Fibroblast of skin of abdomen (primary cell): ENCODE data around the gene FAM227B.
A peak's percentile ranks its signal among the peaks of the same experiment; 100 is the strongest.
"Not testable (repeated sequence)": the region's sequence is repeated elsewhere in the genome, so short reads cannot be mapped to it uniquely, and the experiment has no call there.

ENCODE experiments used
- DNase-seq: peaks from one replicate; pipeline ENCODE4 v3.0.0-alpha.2; 2013

Gene FAM227B

DNA sequence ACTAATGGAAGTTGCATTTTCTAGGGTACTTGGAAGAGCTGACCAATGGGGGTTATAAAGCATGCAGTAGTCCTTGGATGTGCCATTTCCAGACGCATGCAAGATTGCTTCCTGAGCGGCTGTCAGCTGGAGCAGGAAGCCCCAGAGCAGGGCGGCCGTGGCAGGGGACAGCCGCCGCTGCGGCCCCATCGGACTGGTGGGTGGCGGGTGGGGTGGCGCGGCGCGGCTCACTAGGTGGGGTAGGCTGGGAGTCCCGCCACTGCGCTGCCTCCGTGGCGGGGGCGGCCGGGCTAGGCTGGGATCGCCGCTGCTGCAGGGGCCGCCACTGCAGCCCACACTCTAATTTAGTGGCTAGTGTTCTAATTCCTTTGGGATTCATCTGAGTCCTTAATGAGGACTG lies 254.1 kb downstream of the FAM227B start:
- DNase-seq, result no peak

DNA sequence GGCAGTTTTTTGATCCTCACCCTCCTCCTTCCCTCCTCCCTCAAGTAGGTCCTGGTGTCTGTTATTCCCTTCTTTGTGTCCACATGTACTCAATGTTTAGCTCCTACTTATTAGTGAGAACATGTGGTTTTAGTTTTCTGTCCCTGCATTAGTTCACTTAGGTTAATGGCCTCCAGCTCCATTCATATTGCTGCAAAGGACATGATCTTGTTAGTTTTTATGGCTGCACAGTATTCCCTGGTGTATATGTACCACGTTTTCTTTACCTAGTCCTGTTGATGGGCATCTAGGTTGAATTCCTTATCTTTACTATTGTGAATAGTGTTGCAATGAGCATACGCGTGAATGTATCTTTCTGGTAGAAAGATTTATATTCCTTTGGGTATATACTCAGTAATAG lies 259.2 kb downstream of the FAM227B start:
- no peak for DNase-seq

DNA sequence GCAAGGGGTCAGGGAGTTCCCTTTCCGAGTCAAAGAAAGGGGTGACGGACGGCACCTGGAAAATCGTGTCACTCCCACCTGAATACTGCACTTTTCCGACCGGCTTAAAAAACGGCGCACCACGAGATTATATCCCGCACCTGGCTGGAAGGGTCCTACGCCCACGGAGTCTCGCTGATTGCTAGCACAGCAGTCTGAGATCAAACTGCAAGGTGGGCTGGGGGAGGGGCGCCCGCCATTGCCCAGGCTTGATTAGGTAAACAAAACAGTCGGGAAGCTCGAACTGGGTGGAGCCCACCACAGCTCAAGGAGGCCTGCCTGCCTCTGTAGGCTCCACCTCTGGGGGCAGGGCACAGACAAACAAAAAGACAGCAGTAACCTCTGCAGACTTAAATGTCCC lies 266.2 kb downstream of the FAM227B start:
- not testable (repeated sequence) for DNase-seq

DNA sequence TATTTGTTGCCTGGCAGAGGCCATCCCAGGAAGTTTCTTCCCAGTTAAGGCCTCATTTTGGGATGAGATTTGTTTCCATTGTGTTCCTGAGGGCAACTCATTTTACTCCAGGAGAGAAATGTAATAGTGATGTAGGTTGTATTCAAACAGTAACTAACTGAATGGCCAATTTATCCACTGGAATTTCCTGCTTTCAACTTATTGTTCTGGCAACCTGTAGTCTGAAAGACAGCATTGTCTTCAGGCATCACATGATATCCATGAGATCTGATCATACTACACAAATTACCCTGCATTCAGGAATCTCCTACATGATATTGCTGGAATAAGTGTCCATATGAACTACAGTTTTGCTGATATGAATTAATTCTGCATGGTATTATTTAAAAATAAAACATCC lies 277.1 kb downstream of the FAM227B start:
- DNase-seq, result no peak

DNA sequence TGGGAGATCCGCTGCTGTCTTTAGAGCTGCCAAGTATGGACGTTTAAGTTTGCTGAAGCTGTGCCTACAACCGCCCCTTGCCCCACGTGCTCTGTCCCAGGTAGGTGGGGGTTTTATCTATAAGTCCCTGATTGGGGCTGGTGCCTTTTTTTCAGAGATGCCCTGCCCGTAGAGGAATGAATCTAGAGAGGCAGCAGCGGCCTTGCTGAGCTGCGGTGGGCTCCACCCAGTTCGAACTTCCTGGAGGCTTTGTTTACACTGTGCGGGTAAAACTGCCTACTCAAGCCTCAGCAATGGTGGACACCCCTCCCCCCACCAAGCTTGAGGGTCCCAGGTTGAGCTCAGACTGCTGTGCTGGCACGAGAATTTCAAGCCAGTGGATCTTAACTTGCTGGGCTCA lies 281.0 kb downstream of the FAM227B start:
- no peak for DNase-seq

DNA sequence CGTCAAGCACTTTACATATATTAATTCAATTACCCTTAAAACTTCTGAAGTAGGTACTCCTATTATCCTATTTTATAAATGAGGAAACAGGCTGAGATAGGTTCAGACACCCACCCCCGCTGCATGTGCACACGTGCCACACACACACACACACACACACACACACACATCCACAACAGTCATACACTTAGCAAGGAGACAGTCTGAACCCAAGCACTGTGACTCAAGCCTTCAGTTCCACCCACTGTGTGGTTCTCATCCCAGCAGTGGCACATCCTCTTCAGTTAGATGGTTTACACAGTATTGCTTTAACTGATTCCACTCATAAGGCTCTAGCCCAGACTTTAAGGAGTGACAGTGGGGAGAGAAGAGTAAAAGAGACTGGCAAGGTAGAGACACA lies 288.7 kb downstream of the FAM227B start:
- DNase-seq, result no peak

DNA sequence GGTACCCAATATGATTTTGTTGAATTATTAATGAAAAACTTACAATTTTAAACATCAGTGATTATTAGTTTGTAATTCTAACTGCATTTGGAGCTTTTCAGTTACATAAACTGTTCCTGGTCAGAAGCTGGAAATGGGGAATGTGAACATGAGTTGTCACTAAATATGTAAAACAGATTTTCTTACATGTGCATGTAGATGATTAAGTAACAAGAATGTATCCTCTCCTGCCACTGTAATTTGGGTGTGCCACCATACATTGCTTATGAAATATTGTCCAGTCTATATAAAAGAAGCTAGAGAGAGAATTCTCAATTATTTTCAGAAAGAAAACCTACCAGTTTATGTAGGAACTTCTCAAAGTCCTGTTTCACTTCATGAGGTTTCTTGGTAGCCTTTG lies 289.2 kb downstream of the FAM227B start:
- no peak for DNase-seq

DNA sequence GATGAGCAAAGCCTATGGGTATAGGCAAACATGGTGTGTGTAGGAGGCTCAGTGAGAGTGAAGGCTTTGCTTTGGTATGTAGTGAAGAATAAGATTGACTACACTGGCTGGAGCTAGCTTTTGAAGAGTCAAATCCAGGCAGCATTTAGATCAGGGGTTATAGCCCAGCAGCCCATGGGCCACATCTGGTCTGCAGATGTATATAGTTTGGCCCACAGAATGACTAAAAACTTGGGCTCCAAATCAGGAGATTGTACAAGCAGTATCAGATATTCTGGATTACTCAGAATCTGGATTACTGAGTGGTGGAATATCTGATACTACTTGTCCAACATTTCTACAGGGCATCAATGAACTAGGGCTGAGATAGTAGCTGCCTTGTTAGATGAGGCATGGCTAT lies 290.5 kb downstream of the FAM227B start:
- peak; percentile 17 for DNase-seq

DNA sequence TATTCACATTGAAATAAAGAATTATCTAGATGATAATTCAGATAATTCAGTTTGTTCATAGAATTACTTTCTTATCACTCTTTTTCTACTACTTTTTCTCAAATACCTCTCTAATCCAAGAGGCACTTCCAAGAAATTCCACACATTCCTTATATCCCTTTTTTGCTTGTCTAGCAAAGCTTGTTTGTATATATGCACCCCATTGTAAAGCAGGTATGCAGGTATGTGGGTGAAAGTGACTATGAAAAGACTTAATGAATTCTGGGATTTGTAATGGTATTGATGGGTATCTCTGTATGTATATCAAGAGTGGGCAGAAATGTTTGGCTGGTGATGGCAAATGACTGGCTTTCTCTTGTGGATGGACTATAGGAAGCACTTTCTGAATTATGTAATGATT lies 291.7 kb downstream of the FAM227B start:
- DNase-seq, result no peak

DNA sequence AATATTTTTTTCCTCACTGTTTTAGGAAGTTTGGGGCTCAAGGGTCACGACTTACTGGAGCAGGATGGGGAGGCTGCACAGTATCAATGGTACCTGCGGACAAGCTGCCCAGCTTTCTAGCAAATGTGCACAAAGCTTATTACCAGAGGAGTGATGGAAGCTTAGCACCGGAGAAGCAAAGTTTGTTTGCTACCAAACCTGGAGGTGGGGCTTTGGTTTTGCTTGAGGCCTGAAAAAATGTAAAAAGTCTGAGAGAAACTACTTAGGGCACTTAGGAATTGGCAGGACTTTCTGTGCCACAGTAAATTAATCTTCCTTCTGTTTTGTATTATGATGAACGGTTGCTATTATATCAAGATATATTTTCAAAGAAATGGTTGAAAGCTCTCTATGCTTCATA lies 292.7 kb downstream of the FAM227B start:
- DNase-seq, result no peak

DNA sequence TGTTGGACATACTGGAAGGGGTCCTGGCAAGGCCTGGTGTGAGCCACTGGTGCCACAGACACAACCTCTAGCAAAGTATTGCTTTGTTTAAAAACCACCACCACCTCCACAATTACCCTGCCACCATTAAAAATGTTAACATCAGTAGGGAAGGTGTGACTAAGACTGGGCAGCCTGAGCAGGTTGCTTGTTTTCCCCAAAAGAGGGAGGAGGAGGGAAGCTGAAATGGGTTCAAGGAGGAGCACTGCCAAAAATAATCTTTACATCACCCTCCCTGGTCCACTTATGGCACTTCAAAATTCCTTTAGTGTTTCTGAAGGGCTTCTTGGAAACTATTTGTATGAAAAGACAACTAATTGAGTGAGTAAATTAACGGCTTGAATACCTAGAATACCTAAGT lies 297.4 kb downstream of the FAM227B start:
- DNase-seq, result peak; percentile 25

DNA sequence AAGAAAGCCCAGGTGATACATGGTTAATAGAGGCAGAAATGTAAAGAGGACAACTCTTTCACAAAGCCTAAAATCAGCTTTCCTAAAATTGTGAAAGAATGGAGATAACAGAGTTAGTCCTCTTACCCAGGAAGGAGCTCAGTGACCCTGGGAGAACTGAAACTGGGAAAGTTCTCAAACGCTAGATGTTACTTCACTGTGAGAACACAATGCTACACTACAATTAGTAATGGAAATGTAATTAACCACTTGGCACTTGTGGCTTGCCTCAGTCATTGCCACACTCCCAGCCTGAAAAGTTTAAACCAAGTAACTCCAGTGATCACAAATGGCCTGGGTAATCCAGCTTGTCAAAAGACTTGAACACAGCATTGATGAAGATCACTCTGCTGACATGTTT lies 300.3 kb downstream of the FAM227B start:
- no peak for DNase-seq

DNA sequence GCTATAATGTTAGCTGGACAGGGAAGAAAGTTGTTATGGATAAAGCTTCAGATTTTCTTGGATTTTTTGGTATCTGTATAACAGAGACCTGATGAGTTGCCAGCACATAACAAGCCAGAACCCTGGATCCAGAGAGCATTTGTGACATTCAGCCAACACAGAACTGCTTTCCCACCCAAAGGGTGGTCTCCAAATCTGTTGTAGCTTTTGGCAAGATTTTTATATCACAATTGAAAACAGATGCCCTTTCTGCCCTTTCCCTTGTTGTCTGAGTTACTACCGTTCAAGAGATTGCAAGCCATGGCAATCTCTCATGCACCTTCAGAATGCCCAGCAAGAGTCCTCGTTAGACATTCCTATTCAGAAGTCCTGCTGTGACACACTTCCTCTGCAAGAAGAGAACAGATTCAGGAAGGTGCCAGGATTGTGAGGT lies 305.2 kb downstream of the FAM227B start:
- DNase-seq, result no peak

DNA sequence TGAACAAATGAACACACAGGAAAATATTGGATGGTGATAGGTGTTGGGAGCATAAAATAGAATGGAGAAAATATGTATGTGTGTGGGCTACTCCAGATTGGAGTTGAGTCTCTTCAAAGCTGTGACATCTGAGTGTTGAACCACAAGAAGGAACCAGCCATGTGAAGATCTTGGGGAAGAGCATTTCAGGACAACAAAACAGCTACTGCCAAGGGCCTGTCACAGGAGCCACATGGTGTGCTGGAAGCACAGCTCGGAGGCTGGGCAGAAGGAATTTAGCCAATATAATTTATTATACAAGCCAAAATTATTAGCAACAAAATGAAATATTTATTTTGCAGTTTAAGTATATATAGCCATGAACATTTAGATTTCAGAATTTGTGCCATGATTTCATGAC lies 305.9 kb downstream of the FAM227B start:
- no peak for DNase-seq

DNA sequence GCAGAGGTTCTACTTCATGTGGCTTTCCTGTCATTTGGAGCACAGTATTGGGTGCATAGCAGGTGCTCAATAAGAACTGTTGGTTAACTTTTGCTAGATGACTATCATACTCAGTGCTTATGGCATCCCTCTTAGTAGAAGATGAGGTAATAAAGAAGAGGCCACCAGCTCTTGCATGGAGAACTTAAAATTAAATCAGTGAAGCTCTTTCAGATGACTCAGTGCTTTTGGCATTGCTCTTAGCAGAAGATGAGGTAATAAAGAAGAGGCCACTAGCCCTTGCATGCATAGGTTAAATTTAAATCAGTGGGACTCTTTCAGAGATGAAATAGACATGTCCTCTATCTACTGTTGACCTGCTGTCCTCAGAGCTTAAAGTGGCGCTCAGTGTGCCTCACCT lies 307.0 kb downstream of the FAM227B start:
- peak; percentile 81 for DNase-seq

DNA sequence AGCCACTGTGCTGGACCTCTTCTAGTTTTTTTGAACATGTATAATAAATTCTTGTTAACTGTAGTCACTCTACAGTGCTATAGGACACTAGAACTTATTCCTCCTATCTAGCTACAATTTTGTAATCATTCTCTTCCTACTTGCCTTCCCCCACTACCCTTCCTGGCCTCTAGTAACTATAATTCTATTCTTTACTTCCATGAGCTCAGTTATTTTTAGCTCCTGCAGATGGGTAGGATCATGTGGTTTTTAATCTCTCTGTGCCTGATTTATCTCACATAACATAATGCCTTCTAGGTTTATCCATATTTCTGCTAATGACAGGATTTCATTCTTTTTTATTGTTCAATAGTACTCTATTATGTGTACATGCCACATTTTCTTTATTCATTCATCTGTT lies 310.7 kb downstream of the FAM227B start:
- no peak for DNase-seq

DNA sequence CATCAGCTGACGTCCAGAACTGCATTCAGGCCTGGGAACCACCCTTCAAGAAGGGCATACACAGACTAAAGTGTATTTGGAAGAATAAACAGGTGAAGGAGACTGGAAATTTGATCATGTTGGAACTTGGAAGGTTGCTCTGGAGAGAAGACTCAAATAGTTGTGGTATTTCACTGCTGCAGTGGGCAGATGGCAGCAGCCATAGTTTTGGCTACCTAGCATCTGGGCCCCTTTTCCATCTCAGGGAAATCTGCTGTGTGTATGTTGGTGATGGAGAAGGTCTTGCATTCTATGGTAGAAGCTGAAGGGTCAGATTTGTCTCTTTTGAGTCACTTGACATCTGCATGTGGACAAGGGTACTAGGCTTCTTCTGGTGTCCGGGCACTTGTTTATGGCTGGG lies 311.9 kb downstream of the FAM227B start:
- no peak for DNase-seq

DNA sequence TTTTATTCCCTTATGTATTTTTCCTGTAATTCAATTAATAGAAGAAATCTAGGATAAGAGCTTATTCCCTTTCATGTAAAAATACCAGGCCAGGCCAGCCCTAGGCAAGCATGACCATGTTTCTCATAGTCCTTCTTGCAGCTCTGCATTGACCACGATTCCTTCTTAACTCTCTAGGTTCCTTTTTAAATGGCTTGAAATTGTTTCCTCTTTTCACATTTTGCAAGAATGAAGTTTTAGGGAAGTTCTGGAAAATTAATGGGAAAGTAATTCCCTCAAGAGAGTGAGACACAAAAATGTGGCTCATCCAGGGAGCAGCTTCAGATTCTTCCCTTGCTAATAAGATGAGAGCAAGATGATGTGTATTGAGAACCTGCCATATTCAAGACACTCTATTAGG lies 314.1 kb downstream of the FAM227B start:
- no peak for DNase-seq

DNA sequence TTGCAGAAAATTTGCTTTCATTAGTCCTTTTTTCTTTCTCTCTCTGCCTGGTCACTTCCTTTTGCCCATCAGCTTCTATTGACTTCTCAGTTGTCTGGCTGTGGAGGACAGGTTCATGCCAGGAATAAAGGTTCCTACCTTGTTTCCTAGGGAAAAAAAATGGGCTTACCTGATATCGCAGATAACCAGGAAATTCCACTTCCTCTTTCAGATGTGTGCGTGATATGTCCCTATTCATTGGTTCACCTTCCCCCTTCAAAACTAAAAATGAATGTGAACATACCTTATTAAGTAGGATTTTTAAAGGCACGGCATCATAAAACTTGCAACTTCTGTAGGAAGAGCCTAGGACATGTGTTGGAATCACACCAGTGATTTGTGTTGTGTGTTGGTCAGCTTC lies 317.6 kb downstream of the FAM227B start:
- DNase-seq, result no peak

DNA sequence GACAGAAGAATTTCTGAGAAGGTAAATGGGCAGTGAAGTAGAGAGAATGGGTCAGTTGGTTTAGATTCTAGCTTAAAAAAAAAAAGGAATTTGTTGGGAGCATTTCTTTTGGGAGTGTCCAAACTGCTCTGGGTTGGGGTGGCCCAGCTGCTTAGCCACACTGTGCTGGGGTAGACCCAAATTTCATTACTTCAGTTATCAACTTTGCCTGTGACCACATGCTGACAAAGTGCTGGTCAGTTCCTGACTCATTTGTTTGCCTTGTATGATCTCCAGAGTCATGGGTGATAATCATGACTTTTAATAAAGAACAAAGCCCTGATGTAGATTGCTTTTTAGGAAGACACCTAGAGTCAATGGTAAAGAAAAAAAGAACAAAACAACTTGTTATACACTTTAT lies 319.1 kb downstream of the FAM227B start:
- no peak for DNase-seq

DNA sequence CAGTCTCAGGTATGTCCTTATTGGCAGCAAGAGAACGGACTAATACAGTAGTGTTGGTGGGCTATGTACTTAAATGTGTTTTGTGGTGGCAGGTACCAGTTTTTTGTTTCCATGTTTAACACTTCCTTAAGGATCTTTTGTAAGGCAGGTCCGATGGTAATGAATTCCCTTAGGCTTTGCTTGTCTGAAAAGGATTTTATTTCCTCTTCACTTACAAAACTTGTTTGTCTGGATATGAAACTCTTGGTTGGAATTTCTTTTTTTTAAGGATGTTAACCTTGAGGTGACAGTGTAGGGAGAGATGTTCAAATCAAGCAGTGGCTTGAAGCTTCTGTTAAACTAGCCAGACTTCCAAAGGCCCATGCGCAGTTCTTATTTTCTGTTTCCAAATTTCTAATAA lies 319.8 kb downstream of the FAM227B start:
- DNase-seq, result no peak

DNA sequence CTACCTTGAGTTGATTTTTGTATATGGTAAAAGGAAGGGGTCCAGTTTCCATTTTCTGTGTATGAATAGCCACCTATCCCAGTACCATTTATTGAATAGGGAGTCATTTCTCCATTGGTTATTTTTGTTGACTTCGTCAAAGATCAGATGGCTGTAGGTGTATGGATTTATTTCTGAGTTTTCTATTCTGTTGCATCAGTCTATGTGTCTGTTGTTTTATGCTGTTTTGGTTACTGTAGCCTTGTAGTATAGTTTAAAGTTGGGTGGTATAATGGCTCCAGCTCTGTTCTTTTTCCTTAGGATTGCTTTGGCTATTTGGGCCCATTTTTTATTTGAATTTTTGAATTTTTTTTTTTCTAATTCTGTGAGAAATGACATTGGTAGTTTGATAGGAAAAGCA lies 323.0 kb downstream of the FAM227B start:
- DNase-seq, result no peak

DNA sequence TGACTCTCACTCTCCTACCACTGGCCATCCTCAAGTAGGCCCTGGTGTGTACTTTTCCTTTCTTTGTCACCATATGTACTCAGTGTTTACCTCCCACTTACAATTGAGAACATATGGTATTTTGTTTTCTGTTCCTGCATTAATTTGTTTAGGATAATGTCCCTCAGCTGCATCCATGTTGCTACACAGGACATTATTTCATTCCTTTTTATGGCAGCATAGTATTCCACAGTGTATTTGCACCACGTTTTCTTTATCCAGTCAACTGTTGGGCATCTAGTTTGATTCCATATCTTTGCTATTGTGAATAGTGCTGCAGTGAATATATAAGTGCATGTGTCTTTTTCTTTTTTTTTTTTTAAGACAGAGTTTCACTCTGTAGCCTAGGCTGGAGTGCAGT lies 324.4 kb downstream of the FAM227B start:
- no peak for DNase-seq

DNA sequence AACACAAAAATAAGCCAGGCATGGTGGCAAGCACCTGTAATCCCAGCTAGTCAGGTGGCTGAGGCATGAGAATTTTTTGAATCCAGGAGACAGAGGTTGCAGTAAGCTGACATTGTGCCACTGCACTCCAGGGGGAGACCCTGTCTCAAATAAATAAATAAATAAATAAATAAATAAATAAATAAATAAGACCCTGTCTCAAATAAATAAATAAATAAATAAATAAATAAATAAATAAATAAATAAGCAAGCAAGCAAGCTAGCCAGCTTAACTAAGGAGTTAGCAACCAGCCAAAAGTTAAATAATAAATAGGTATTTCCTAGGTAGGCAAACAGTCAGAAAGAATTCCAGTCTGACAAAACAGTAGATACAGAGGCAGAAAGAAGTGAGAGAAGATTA lies 326.7 kb downstream of the FAM227B start:
- DNase-seq, result no peak

DNA sequence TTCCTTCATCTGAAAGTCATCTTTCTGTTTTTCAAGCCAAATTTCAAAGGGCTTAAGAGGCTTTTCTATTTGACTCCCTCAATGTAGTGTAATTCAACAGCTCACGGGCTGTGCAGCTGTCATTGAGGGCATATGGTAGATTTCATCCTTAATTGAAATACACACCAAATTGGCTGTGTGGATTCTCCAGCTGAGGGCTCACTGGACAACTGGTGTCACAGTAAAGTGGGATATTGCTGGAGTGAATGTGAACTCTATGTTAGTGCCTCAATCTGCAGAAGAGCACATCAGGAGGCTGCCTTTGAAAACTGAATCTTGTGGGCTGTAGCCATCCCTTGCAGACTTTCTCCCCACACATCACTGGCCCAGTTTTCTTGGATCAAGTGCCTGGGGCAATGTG lies 330.4 kb downstream of the FAM227B start:
- DNase-seq, result no peak

DNA sequence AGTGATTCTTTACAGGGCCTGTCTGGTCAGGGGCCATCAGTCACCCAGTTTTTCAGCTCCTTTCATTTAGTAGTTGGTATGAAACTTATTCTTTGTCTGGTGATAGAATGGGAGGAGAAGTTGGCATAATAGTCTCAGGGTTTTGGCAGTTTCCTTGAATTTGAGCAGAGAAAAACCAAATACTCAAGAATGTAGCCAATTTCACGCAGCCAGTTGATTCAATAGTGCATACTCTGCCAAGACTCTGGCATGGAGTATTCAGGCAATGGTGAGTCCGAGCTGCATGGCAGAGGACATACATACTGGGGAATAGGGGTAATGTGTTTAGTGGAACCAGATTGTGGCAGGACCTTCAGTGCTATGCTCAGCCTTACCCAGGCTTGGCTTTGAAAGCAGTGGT lies 332.2 kb downstream of the FAM227B start:
- no peak for DNase-seq
